ENCODE measurements around the gene PTPA. TPM values are rescaled to one million over a fixed set of nuclear protein-coding genes. Genes with fewer than 3 reads are reported as not detected.

PTPA gene
- total RNA-seq, 1 donor from 2014 or later = 98.8 TPM

GRCh38 chr9:129081388-129081904 is 29.8 kb upstream of the PTPA start:
- DNase-seq (ENCODE audit: low read depth in 2 of 2) = no peak

GRCh38 chr9:129084087-129084486 is 27.1 kb upstream of the PTPA start:
- no peak for DNase-seq (ENCODE audit: low read depth in 2 of 2)

- no peak for DNase-seq (ENCODE audit: low read depth in 2 of 2)
Observed at GRCh38 chr9:129089246-129089645, 22.0 kb upstream of the PTPA start.

GRCh38 chr9:129093602-129094386 is 17.4 kb upstream of the PTPA start:
- DNase-seq (ENCODE audit: low read depth in 2 of 2) = no peak

- no peak for DNase-seq (ENCODE audit: low read depth in 2 of 2)
Observed at GRCh38 chr9:129094387-129095169, 16.6 kb upstream of the PTPA start.

GRCh38 chr9:129095170-129095667 is 16.0 kb upstream of the PTPA start:
- DNase-seq (ENCODE audit: low read depth in 2 of 2) = no peak

GRCh38 chr9:129095908-129096307 is 15.3 kb upstream of the PTPA start:
- no peak for DNase-seq (ENCODE audit: low read depth in 2 of 2)

GRCh38 chr9:129097671-129098306 is 13.4 kb upstream of the PTPA start:
- no peak for DNase-seq (ENCODE audit: low read depth in 2 of 2)

- DNase-seq (ENCODE audit: low read depth in 2 of 2) = no peak
Observed at GRCh38 chr9:129098328-129098727, 12.9 kb upstream of the PTPA start.

- no peak for DNase-seq (ENCODE audit: low read depth in 2 of 2)
Observed at GRCh38 chr9:129100383-129101169, 10.6 kb upstream of the PTPA start.

GRCh38 chr9:129101279-129101678 is 9.9 kb upstream of the PTPA start:
- no peak for DNase-seq (ENCODE audit: low read depth in 2 of 2)

- no peak for DNase-seq (ENCODE audit: low read depth in 2 of 2)
Observed at GRCh38 chr9:129102095-129102525, 9.1 kb upstream of the PTPA start.

GRCh38 chr9:129102791-129103594 is 8.2 kb upstream of the PTPA start:
- DNase-seq (ENCODE audit: low read depth in 2 of 2) = peak in 1 of 2 donors; percentile 53

- no peak for DNase-seq (ENCODE audit: low read depth in 2 of 2)
Observed at GRCh38 chr9:129103595-129103965, 7.6 kb upstream of the PTPA start.

- no peak for DNase-seq (ENCODE audit: low read depth in 2 of 2)
Observed at GRCh38 chr9:129104051-129104450, 7.2 kb upstream of the PTPA start.

GRCh38 chr9:129105857-129106694 is 5.1 kb upstream of the PTPA start:
- DNase-seq (ENCODE audit: low read depth in 2 of 2) = no peak

GRCh38 chr9:129107651-129108050 is 3.6 kb upstream of the PTPA start:
- DNase-seq (ENCODE audit: low read depth in 2 of 2) = no peak

- no peak for DNase-seq (ENCODE audit: low read depth in 2 of 2)
Observed at GRCh38 chr9:129108083-129108804, 3.0 kb upstream of the PTPA start.
